GM12878 (cell line): ENCODE measurements around the gene SFI1. TPM values are rescaled to one million over a fixed set of nuclear protein-coding genes. Genes with fewer than 3 reads are reported as not detected.

Experiments
- ATF7 ChIP-seq: fragments of 450-650 bp; IDR thresholded peaks from 2 replicates; pipeline ENCODE4 v1.6.1; 2016; ENCODE audit warnings: low read depth, mild to moderate bottlenecking
- CHD2 ChIP-seq: IDR thresholded peaks from 2 replicates; pipeline ENCODE4 v1.6.1; 2011; ENCODE audit warnings: low read depth, low read length, improper control_type of control experiment, borderline replicate concordance
- DPF2 ChIP-seq: fragments of 450-650 bp; IDR thresholded peaks from 2 replicates; pipeline ENCODE4 v1.6.1; 2017; ENCODE audit warnings: mild to moderate bottlenecking
- EED ChIP-seq: sonication (generic); IDR thresholded peaks from 2 replicates; pipeline ENCODE4 v1.6.1; 2016; ENCODE audit warnings: antibody characterized with exemption, low read depth
- EP300 ChIP-seq, 2 experiments: fragments of 150-350 bp in 1 of 2; IDR thresholded peaks; 2 replicates each; pipeline ENCODE4 v1.6.1; 2011 to 2012; ENCODE audit warnings: low read depth in 2 of 2, low read length in 2 of 2, borderline replicate concordance in 1 of 2, improper control_type of control experiment in 1 of 2, inconsistent platforms in 1 of 2; ENCODE audit not compliant: control insufficient read depth in 1 of 2
- ETV6 ChIP-seq, 2 experiments: fragments of 450-650 bp in 1 of 2; IDR thresholded peaks in 1 of 2; conservative IDR thresholded peaks in 1 of 2; 2 replicates each; pipeline ENCODE4 v1.6.1; 2014; ENCODE audit warnings: antibody characterized with exemption in 1 of 2, borderline replicate concordance in 1 of 2, low read depth in 1 of 2, mild to moderate bottlenecking in 1 of 2, moderate library complexity in 1 of 2
- IKZF1 ChIP-seq: fragments of 450-650 bp; conservative IDR thresholded peaks from 2 replicates; pipeline ENCODE4 v1.6.1; 2017; ENCODE audit warnings: antibody characterized with exemption, mild to moderate bottlenecking
- IRF4 ChIP-seq: IDR thresholded peaks from 2 replicates; pipeline ENCODE4 v1.6.1; 2011; ENCODE audit warnings: low read depth, low read length
- JUNB ChIP-seq: IDR thresholded peaks from 2 replicates; pipeline ENCODE4 v1.6.1; 2016; ENCODE audit warnings: antibody characterized with exemption, mild to moderate bottlenecking
- MEF2A ChIP-seq: IDR thresholded peaks from 2 replicates; pipeline ENCODE4 v1.6.1; 2011; ENCODE audit warnings: low read depth, mild to moderate bottlenecking, low read length, moderate library complexity; ENCODE audit not compliant: insufficient read depth
- NBN ChIP-seq: fragments of 450-650 bp; IDR thresholded peaks from 2 replicates; pipeline ENCODE4 v1.6.1; 2016
- NFIC ChIP-seq: IDR thresholded peaks from 2 replicates; pipeline ENCODE4 v1.6.1; 2012; ENCODE audit warnings: low read depth, mild to moderate bottlenecking, inconsistent platforms, low read length, moderate library complexity
- POLR2A ChIP-seq: IDR thresholded peaks from 2 replicates; pipeline ENCODE4 v1.6.1; 2011; ENCODE audit warnings: low read depth, mild to moderate bottlenecking, low read length
- polyA plus RNA-seq, 11 experiments: library from polyadenylated mRNA; depleted of rRNA in 4 of 11; unstranded in 6 of 11; stranded (reverse) in 5 of 11; fragments of >200 nt; fragmentation: Nextera tagmentation in 4 of 11; fragmentation: Illumina TruSeq in 1 of 11; extraction: Ambion mirVana in 4 of 11; extraction: Trizol in 1 of 11; gene quantifications; 1 replicate in 1 of 11; 2 replicates in 10 of 11; pipeline versions ENCODE4 v1.2.1 to v1.2.3, GENCODE V29; 2011 to 2016; ENCODE audit warnings: inconsistent platforms in 2 of 11, missing spikeins in 2 of 11, low read depth in 1 of 11
- total RNA-seq, 4 experiments: library from RNA; depleted of rRNA in 3 of 4; stranded (reverse); fragments of >200 nt in 3 of 4; fragmentation: Illumina TruSeq in 1 of 4; extraction: Trizol in 1 of 4; gene quantifications; 2 replicates each; pipeline versions ENCODE4 v1.2.1 to v1.2.3, GENCODE V29; 2013 to 2021
- TF ChIP-seq, protein P1 (sequence below): IDR thresholded peaks from 2 replicates; pipeline ENCODE4 v1.6.1; 2012; ENCODE audit warnings: improper control_type of control experiment, low read depth, low read length; ENCODE audit not compliant: insufficient replicate concordance
- TF ChIP-seq, protein P2 (sequence below): IDR thresholded peaks from 2 replicates; pipeline ENCODE4 v1.6.1; 2012; ENCODE audit warnings: low read length, inconsistent platforms
- TF ChIP-seq, protein P3 (sequence below): fragments of 450-650 bp; formaldehyde crosslinking; IDR thresholded peaks from 2 replicates; pipeline ENCODE4 v1.5.0; 2022; ENCODE audit warnings: mild to moderate bottlenecking, missing genetic modification characterization
- TF ChIP-seq, protein P4 (sequence below): fragments of 450-650 bp; IDR thresholded peaks from 2 replicates; pipeline ENCODE4 v1.6.1; 2016; ENCODE audit warnings: mild to moderate bottlenecking

SFI1 gene
- total and polyA plus RNA-seq, 10 of the 15 experiments (the other 5 are each of a cell fraction or from before 2014, with no cell fraction given) = 6.3 to 70.1 (median 30.4) TPM

DNA sequence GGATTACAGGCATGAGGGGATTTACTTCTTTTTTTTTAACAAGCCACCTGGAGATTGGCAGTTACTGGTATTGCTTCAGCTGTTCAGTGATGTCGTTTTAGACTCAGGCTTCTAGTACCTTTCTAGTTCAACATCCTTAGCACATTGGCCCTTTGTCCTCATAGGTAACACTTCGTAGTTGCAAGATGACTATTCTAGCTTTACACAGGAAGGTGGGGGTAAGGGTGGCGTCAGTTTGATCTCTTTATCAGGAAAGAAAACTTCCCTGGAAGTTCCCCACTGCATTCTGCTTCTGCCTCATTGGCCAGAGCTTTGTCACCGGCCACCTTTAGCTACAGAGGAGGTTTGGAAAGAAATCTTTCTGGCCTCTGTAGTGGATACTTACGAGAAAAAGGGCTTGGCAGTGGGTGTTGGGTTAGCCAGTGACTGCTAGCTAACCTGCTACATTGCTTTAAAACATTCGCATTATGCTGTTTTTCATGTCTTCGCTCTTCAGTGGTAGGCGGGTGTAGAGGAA lies 40.7 kb downstream of the SFI1 start (continued):
- TF ChIP-seq ETV6 (conservative IDR thresholded peaks at IDR 0.05 in 1 of 2, IDR thresholded peaks at IDR 0.05 in 1 of 2; ENCODE audit: borderline replicate concordance in 1 of 2, low read depth in 1 of 2) (peak in 1 of 2 experiments; percentile 77; a peak in 1 of 4 replicates), IRF4 (peak; percentile 74; the same call in 1 of the 2 replicates), NBN (peak; percentile 87), NFIC (peak; percentile 84; the same call in 1 of the 2 replicates), MEF2A (0 out of 2 replicates have a peak, but pooled peaks have one; percentile 34), JUNB (peak; percentile 93), EP300 (IDR thresholded peaks at IDR 0.05; ENCODE audit: borderline replicate concordance in 1 of 2, control insufficient read depth in 1 of 2, low read depth in 2 of 2, low read length in 2 of 2) (peak; percentile 82 to 88; a peak in 3 of 4 replicates), POLR2A (no peak), ATF7 (peak; percentile 90), EED (peak; percentile 92), CHD2 (peak; percentile 55; the same call in 1 of the 2 replicates), DPF2 (peak; percentile 81), IKZF1 (peak; percentile 97)
- TF ChIP-seq, protein P1, sequence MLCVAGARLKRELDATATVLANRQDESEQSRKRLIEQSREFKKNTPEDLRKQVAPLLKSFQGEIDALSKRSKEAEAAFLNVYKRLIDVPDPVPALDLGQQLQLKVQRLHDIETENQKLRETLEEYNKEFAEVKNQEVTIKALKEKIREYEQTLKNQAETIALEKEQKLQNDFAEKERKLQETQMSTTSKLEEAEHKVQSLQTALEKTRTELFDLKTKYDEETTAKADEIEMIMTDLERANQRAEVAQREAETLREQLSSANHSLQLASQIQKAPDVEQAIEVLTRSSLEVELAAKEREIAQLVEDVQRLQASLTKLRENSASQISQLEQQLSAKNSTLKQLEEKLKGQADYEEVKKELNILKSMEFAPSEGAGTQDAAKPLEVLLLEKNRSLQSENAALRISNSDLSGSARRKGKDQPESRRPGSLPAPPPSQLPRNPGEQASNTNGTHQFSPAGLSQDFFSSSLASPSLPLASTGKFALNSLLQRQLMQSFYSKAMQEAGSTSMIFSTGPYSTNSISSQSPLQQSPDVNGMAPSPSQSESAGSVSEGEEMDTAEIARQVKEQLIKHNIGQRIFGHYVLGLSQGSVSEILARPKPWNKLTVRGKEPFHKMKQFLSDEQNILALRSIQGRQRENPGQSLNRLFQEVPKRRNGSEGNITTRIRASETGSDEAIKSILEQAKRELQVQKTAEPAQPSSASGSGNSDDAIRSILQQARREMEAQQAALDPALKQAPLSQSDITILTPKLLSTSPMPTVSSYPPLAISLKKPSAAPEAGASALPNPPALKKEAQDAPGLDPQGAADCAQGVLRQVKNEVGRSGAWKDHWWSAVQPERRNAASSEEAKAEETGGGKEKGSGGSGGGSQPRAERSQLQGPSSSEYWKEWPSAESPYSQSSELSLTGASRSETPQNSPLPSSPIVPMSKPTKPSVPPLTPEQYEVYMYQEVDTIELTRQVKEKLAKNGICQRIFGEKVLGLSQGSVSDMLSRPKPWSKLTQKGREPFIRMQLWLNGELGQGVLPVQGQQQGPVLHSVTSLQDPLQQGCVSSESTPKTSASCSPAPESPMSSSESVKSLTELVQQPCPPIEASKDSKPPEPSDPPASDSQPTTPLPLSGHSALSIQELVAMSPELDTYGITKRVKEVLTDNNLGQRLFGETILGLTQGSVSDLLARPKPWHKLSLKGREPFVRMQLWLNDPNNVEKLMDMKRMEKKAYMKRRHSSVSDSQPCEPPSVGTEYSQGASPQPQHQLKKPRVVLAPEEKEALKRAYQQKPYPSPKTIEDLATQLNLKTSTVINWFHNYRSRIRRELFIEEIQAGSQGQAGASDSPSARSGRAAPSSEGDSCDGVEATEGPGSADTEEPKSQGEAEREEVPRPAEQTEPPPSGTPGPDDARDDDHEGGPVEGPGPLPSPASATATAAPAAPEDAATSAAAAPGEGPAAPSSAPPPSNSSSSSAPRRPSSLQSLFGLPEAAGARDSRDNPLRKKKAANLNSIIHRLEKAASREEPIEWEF = no peak
- TF ChIP-seq, protein P2, sequence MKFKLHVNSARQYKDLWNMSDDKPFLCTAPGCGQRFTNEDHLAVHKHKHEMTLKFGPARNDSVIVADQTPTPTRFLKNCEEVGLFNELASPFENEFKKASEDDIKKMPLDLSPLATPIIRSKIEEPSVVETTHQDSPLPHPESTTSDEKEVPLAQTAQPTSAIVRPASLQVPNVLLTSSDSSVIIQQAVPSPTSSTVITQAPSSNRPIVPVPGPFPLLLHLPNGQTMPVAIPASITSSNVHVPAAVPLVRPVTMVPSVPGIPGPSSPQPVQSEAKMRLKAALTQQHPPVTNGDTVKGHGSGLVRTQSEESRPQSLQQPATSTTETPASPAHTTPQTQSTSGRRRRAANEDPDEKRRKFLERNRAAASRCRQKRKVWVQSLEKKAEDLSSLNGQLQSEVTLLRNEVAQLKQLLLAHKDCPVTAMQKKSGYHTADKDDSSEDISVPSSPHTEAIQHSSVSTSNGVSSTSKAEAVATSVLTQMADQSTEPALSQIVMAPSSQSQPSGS = peak; percentile 78
- TF ChIP-seq, protein P3, sequence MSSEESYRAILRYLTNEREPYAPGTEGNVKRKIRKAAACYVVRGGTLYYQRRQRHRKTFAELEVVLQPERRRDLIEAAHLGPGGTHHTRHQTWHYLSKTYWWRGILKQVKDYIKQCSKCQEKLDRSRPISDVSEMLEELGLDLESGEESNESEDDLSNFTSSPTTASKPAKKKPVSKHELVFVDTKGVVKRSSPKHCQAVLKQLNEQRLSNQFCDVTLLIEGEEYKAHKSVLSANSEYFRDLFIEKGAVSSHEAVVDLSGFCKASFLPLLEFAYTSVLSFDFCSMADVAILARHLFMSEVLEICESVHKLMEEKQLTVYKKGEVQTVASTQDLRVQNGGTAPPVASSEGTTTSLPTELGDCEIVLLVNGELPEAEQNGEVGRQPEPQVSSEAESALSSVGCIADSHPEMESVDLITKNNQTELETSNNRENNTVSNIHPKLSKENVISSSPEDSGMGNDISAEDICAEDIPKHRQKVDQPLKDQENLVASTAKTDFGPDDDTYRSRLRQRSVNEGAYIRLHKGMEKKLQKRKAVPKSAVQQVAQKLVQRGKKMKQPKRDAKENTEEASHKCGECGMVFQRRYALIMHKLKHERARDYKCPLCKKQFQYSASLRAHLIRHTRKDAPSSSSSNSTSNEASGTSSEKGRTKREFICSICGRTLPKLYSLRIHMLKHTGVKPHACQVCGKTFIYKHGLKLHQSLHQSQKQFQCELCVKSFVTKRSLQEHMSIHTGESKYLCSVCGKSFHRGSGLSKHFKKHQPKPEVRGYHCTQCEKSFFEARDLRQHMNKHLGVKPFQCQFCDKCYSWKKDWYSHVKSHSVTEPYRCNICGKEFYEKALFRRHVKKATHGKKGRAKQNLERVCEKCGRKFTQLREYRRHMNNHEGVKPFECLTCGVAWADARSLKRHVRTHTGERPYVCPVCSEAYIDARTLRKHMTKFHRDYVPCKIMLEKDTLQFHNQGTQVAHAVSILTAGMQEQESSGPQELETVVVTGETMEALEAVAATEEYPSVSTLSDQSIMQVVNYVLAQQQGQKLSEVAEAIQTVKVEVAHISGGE (CRISPR knock-in tag) = no peak
- TF ChIP-seq, protein P4, sequence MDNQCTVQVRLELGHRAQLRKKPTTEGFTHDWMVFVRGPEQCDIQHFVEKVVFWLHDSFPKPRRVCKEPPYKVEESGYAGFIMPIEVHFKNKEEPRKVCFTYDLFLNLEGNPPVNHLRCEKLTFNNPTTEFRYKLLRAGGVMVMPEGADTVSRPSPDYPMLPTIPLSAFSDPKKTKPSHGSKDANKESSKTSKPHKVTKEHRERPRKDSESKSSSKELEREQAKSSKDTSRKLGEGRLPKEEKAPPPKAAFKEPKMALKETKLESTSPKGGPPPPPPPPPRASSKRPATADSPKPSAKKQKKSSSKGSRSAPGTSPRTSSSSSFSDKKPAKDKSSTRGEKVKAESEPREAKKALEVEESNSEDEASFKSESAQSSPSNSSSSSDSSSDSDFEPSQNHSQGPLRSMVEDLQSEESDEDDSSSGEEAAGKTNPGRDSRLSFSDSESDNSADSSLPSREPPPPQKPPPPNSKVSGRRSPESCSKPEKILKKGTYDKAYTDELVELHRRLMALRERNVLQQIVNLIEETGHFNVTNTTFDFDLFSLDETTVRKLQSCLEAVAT = peak; percentile 82
